Measurements from ENCODE around the gene PPARG.

- TF ChIP-seq CEBPB (IDR thresholded peaks at IDR 0.05), result no peak
- no peak for TF ChIP-seq CTCF (IDR thresholded peaks at IDR 0.05)
- no peak for TF ChIP-seq HDAC2 (IDR thresholded peaks at IDR 0.05)
- TF ChIP-seq RAD21 (conservative IDR thresholded peaks at IDR 0.05 in 1 of 2, IDR thresholded peaks at IDR 0.05 in 1 of 2), result no peak
- no peak for TF ChIP-seq FOSL2 (IDR thresholded peaks at IDR 0.05)
- TF ChIP-seq FOSL2 (CRISPR knock-in tag; IDR thresholded peaks at IDR 0.05), result no peak
- TF ChIP-seq POLR2A (IDR thresholded peaks at IDR 0.05; ENCODE audit: low read length), result no peak
Observed at GRCh38 chr3:12416731-12417130, 127.9 kb downstream of the PPARG start.
